ENCODE measurements around the gene SLC2A4RG. TPM values are rescaled to one million over a fixed set of nuclear protein-coding genes. Genes with fewer than 3 reads are reported as not detected.
A peak's percentile ranks its signal among the peaks of the same experiment; 100 is the strongest.

SLC2A4RG gene
- total and polyA plus RNA-seq, 2 of the 13 experiments (the other 11 are each of a cell fraction or from before 2014, with no cell fraction given) = 91.4 to 95.9 TPM

GRCh38 chr20:63747622-63748069, 8.1 kb downstream of the SLC2A4RG start (continued):
- TF ChIP-seq RERE (CRISPR knock-in tag; IDR thresholded peaks at IDR 0.05; ENCODE audit: low read depth) (no peak), KLF16 (CRISPR knock-in tag; IDR thresholded peaks at IDR 0.05) (no peak), HOMEZ (CRISPR knock-in tag; IDR thresholded peaks at IDR 0.05; ENCODE audit: low read depth) (no peak), ZFP1 (CRISPR knock-in tag; IDR thresholded peaks at IDR 0.05) (no peak), BCLAF1 (IDR thresholded peaks at IDR 0.05) (no peak), ZBTB1 (CRISPR knock-in tag; IDR thresholded peaks at IDR 0.05; ENCODE audit: borderline replicate concordance) (no peak), SP140L (CRISPR knock-in tag; IDR thresholded peaks at IDR 0.05; ENCODE audit: borderline replicate concordance) (no peak), CHCHD3 (CRISPR knock-in tag; IDR thresholded peaks at IDR 0.05) (no peak), ZNF883 (CRISPR knock-in tag; IDR thresholded peaks at IDR 0.05; ENCODE audit: not compliant biosample characterization) (peak; percentile 12), RXRA (CRISPR knock-in tag; IDR thresholded peaks at IDR 0.05) (0 out of 2 replicates have a peak, but pooled peaks have one; percentile 7), USF2 (IDR thresholded peaks at IDR 0.05; ENCODE audit: low read depth, low read length) (no peak), USF2 (CRISPR knock-in tag; IDR thresholded peaks at IDR 0.05; ENCODE audit: borderline replicate concordance) (no peak), ASH2L (IDR thresholded peaks at IDR 0.05; ENCODE audit: insufficient read length, low read depth, low read length) (no peak), ZNF280B (CRISPR knock-in tag; IDR thresholded peaks at IDR 0.05; ENCODE audit: borderline replicate concordance) (peak; percentile 67; the same call in 1 of the 2 replicates), SOX5 (CRISPR knock-in tag; IDR thresholded peaks at IDR 0.05; ENCODE audit: borderline replicate concordance) (no peak), ZKSCAN1 (IDR thresholded peaks at IDR 0.05; ENCODE audit: low read length) (no peak)

All from HepG2 (cell line).